Medulla oblongata (tissue), 1 donor: Measurements from ENCODE around the gene FER1L5.

Experiments
- DNase-seq: peaks from one replicate; pipeline ENCODE4 v3.0.0-alpha.2; 2015; ENCODE audit errors: extremely low spot score

FER1L5 gene

GRCh38 chr2:96642564-96643360 is at the start of gene FER1L5:
TSS of gene FER1L5 (plus strand) at chr2:96642764. CDS start at chr2:96642837, 73 bp downstream.
- peak; percentile 17 for DNase-seq

GRCh38 chr2:96594282-96594681 is 48.3 kb upstream of the FER1L5 start:
- no peak for DNase-seq

GRCh38 chr2:96594691-96595152 is 47.8 kb upstream of the FER1L5 start:
- DNase-seq: no peak

- DNase-seq: no peak
Observed at GRCh38 chr2:96596596-96596995, 46.0 kb upstream of the FER1L5 start.

- DNase-seq: no peak
Observed at GRCh38 chr2:96599941-96600340, 42.6 kb upstream of the FER1L5 start.

- no peak for DNase-seq
Observed at GRCh38 chr2:96601382-96602292, 40.9 kb upstream of the FER1L5 start.

GRCh38 chr2:96602330-96602823 is 40.2 kb upstream of the FER1L5 start:
- no peak for DNase-seq

GRCh38 chr2:96604104-96604503 is 38.5 kb upstream of the FER1L5 start:
- no peak for DNase-seq

- DNase-seq: peak; percentile 41
Observed at GRCh38 chr2:96608469-96609455, 33.8 kb upstream of the FER1L5 start.

- DNase-seq: no peak
Observed at GRCh38 chr2:96616128-96616527, 26.4 kb upstream of the FER1L5 start.

GRCh38 chr2:96616535-96616934 is 26.0 kb upstream of the FER1L5 start:
- no peak for DNase-seq

GRCh38 chr2:96617012-96617411 is 25.6 kb upstream of the FER1L5 start:
- DNase-seq: no peak

GRCh38 chr2:96618596-96619283 is 23.8 kb upstream of the FER1L5 start:
- DNase-seq: no peak

- no peak for DNase-seq
Observed at GRCh38 chr2:96622544-96622943, 20.0 kb upstream of the FER1L5 start.

GRCh38 chr2:96623116-96623515 is 19.4 kb upstream of the FER1L5 start:
- DNase-seq: peak; percentile 47

GRCh38 chr2:96625571-96626552 is 16.7 kb upstream of the FER1L5 start:
- no peak for DNase-seq

- no peak for DNase-seq
Observed at GRCh38 chr2:96626553-96626942, 16.0 kb upstream of the FER1L5 start.

- DNase-seq: no peak
Observed at GRCh38 chr2:96631804-96632435, 10.6 kb upstream of the FER1L5 start.

GRCh38 chr2:96633641-96634040 is 8.9 kb upstream of the FER1L5 start:
- DNase-seq: no peak
